Measurements from ENCODE around the gene LEMD1.

DNA sequence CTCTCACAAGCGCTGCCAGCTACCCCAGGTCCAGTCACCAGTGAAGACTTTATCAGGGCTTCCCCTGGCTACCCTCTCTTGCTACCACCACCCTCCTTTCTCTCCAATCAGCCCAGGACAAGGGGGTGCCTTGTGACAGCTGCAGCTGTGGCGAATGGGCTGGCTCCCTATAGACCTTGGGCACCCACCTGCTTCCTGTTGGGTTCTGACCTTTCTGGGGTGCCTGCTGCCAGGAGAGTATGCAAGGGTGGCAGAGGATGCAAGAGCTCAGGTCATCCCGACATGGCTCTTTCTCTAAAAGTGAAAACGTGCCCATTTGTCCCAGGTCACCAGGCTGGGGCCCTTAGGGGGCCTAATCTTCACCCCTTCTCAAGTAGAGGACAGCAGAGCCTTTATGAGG, 71.7 kb downstream of the LEMD1 start:
- TF ChIP-seq, protein P1, sequence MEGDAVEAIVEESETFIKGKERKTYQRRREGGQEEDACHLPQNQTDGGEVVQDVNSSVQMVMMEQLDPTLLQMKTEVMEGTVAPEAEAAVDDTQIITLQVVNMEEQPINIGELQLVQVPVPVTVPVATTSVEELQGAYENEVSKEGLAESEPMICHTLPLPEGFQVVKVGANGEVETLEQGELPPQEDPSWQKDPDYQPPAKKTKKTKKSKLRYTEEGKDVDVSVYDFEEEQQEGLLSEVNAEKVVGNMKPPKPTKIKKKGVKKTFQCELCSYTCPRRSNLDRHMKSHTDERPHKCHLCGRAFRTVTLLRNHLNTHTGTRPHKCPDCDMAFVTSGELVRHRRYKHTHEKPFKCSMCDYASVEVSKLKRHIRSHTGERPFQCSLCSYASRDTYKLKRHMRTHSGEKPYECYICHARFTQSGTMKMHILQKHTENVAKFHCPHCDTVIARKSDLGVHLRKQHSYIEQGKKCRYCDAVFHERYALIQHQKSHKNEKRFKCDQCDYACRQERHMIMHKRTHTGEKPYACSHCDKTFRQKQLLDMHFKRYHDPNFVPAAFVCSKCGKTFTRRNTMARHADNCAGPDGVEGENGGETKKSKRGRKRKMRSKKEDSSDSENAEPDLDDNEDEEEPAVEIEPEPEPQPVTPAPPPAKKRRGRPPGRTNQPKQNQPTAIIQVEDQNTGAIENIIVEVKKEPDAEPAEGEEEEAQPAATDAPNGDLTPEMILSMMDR (conservative IDR thresholded peaks at IDR 0.05; ENCODE audit: low read depth, low read length), result no peak
- TF ChIP-seq EZH2phosphoT487 (IDR thresholded peaks at IDR 0.05; ENCODE audit: borderline replicate concordance, low read length), result no peak

Measured in PC-3 (cell line).